HL-60 (cell line): ENCODE measurements around the gene PIK3R2.

Experiments
- CTCF ChIP-seq: IDR thresholded peaks from one replicate; pipeline ENCODE4 v1.5.1; 2011; ENCODE audit warnings: low read length, control low read depth, inconsistent platforms; ENCODE audit not compliant: insufficient read depth
- GABPA ChIP-seq: IDR thresholded peaks from 2 replicates; pipeline ENCODE4 v1.6.1; 2012; ENCODE audit warnings: low read depth
- POLR2AphosphoS5 ChIP-seq: IDR thresholded peaks from 2 replicates; pipeline ENCODE4 v1.6.1; 2012; ENCODE audit warnings: low read depth

GRCh38 chr19:18110609-18111232 is 42.2 kb upstream of the PIK3R2 start:
- no peak for TF ChIP-seq CTCF
- no peak for TF ChIP-seq POLR2AphosphoS5
- TF ChIP-seq GABPA: no peak
